Measurements from ENCODE around the gene PAPLN. TPM values are rescaled to one million over a fixed set of nuclear protein-coding genes. Genes with fewer than 3 reads are reported as not detected.

The PAPLN gene, protein sequence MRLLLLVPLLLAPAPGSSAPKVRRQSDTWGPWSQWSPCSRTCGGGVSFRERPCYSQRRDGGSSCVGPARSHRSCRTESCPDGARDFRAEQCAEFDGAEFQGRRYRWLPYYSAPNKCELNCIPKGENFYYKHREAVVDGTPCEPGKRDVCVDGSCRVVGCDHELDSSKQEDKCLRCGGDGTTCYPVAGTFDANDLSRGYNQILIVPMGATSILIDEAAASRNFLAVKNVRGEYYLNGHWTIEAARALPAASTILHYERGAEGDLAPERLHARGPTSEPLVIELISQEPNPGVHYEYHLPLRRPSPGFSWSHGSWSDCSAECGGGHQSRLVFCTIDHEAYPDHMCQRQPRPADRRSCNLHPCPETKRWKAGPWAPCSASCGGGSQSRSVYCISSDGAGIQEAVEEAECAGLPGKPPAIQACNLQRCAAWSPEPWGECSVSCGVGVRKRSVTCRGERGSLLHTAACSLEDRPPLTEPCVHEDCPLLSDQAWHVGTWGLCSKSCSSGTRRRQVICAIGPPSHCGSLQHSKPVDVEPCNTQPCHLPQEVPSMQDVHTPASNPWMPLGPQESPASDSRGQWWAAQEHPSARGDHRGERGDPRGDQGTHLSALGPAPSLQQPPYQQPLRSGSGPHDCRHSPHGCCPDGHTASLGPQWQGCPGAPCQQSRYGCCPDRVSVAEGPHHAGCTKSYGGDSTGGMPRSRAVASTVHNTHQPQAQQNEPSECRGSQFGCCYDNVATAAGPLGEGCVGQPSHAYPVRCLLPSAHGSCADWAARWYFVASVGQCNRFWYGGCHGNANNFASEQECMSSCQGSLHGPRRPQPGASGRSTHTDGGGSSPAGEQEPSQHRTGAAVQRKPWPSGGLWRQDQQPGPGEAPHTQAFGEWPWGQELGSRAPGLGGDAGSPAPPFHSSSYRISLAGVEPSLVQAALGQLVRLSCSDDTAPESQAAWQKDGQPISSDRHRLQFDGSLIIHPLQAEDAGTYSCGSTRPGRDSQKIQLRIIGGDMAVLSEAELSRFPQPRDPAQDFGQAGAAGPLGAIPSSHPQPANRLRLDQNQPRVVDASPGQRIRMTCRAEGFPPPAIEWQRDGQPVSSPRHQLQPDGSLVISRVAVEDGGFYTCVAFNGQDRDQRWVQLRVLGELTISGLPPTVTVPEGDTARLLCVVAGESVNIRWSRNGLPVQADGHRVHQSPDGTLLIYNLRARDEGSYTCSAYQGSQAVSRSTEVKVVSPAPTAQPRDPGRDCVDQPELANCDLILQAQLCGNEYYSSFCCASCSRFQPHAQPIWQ
- total RNA-seq (2016; rRNA removed; fragmentation: Illumina TruSeq; extraction: Trizol): not detected in 2 replicates
- total RNA-seq (2016; cell fraction: cytosol; rRNA removed; fragmentation: Illumina TruSeq; extraction: Trizol; ENCODE audit: low read depth): not detected in 2 replicates
- total RNA-seq (2016; cell fraction: insoluble cytoplasmic fraction; rRNA removed; fragmentation: Illumina TruSeq; extraction: Trizol): not detected in 2 replicates
- not detected in 2 replicates for total RNA-seq (2016; cell fraction: membrane; rRNA removed; fragmentation: Illumina TruSeq; extraction: Trizol)
- total RNA-seq (2016; cell fraction: nucleus; rRNA removed; fragmentation: Illumina TruSeq; extraction: Trizol): not detected in 2 replicates
- not detected in 2 replicates for polyA plus RNA-seq (2011; rRNA removed)
- 0.01 TPM in 1 of 2 replicates, not detected in the other for polyA plus RNA-seq (2011; cell fraction: cytosol; rRNA removed)
- 0.05 TPM in 1 of 2 replicates, not detected in the other for polyA plus RNA-seq (2011; cell fraction: nucleus; rRNA removed)
- polyA plus RNA-seq (2012): 0.07 and 0.28 TPM in 2 replicates
- not detected in 2 replicates for polyA plus RNA-seq (2016; cell fraction: cytosol; fragmentation: Illumina TruSeq; extraction: Trizol; ENCODE audit: low read depth)
- polyA plus RNA-seq (2016; cell fraction: insoluble cytoplasmic fraction; fragmentation: Illumina TruSeq; extraction: Trizol; ENCODE audit: low read depth): not detected in 2 replicates
- polyA plus RNA-seq (2016; cell fraction: membrane; fragmentation: Illumina TruSeq; extraction: Trizol; ENCODE audit: low read depth): not detected in 2 replicates
- polyA plus RNA-seq (2016; cell fraction: nucleus; fragmentation: Illumina TruSeq; extraction: Trizol; ENCODE audit: insufficient read depth, low read depth): not detected in 2 replicates
- 4.1 TPM in 1 of 2 replicates, not detected in the other for polyA minus RNA-seq (2011; rRNA and poly(A)+ RNA removed; ENCODE audit: low replicate concordance)
- not detected in 2 replicates for polyA minus RNA-seq (2011; cell fraction: cytosol; rRNA and poly(A)+ RNA removed)
- not detected in 2 replicates for polyA minus RNA-seq (2011; cell fraction: nucleus; rRNA and poly(A)+ RNA removed)
- Bru-seq, nascent RNA: percentile 6 among the genes with signal in this experiment
- percentile 6 among the genes with signal in this experiment for BruChase-seq, experiment 1, labeled RNA remaining after a 6-hour chase
- BruChase-seq, experiment 2, labeled RNA remaining after a 2-hour chase: percentile 14 among the genes with signal in this experiment
- long read RNA-seq, experiment 1: 0 reads
- long read RNA-seq, experiment 2: 0 reads

DNA sequence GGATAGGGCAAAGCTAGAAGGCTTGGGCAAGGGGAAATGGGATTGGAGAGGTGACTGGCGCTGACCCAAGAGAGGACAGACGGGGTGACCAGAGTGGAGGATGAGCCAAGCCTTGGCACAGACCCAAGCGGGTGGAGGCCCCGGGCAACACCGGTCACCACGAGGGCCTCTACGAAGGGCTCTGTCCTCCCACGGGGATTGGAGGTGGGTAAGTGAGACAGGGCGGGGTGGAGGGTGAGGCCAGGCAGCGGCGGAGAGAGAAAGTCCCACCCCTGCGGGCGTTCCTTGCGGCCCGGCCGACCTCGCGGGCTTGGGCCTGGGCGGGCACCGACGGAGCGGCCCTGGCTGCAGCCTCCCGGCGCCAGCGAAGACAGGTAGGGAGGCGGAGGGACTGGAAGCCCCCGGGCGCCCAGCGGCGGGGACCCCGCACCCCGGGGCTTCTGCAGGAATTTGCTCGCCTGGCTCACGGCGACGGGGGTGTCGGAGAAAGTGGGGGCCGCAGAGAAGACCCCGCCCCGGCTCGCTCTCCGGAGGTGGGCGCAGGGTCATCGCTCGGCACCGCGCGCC, at the start of gene PAPLN:
PAPLN (plus strand) TSS at position 288 of the 567 bp plus-strand sequence. CDS start 2,273 bp downstream, outside the sequence.
- no TSS peak for BruUV-seq (replicated peaks)
- Histone ChIP-seq H3K4me3 (replicated peaks in 1 of 3; ENCODE audit: insufficient read depth in 1 of 3, low read depth in 2 of 3, low read length in 3 of 3) (peak within 1 kb of the TSS; percentile 54 to 73 (median 66)), H3K9me3 (ENCODE audit: low read length) (no peaks in the 10 kb centered on the region), H3K9ac (ENCODE audit: insufficient read depth, low read depth, low read length) (peak within 1 kb of the TSS; percentile 34; the same call in 1 of the 2 replicates), H3K27ac (ENCODE audit: extremely low read length, insufficient read depth, low read length) (no peak within 1 kb of the TSS), H2AFZ (ENCODE audit: low read length) (no peak within 1 kb of the TSS), H3K4me1 (ENCODE audit: insufficient read depth, low read length) (peaks cover 37% of the 10 kb centered on the region), H3K36me3 (replicated peaks in 1 of 2; ENCODE audit: control insufficient read depth in 1 of 2, insufficient read depth in 2 of 2, low read length in 2 of 2) (no peaks in the 10 kb centered on the region), H3K4me2 (ENCODE audit: low read depth, low read length) (peak within 1 kb of the TSS; percentile 92), H4K20me1 (ENCODE audit: insufficient read depth, low read length) (no peaks in the 10 kb centered on the region), H3K27me3 (ENCODE audit: control insufficient read depth in 1 of 2, insufficient read depth in 2 of 2, low read length in 2 of 2) (peaks cover 19 to 87% of the 10 kb centered on the region in 2 experiments), H3K79me2 (ENCODE audit: insufficient read depth, low read length) (no peaks in the 10 kb centered on the region)
- no peak for FAIRE-seq
- DNase-seq (ENCODE audit: low spot score): no peak
- ATAC-seq: no peak
- intact Hi-C loops (cut with micrococcal nuclease; ENCODE audit: unreplicated experiment) (loop anchor here (10.0 kb wide), 1 partner anchor 47 kb away; no protein-coding TSS in a partner anchor), in situ Hi-C loops (cut with HindIII; ENCODE audit: extremely low pct_ligation_motif_present, low pct_unique_long_range_greater_than_20kb) (no loop called here)
- 62% methylated on average over 22 of the region's 48 CpGs for WGBS (ENCODE audit: low lambda C conversion rate)
- ChIA-PET CTCF (ENCODE audit: low intra/inter-chr PET ratio, low total read pairs) (no interaction called here), POLR2A (no interaction called here)
- no peak for TF ChIP-seq ZNF589 (CRISPR knock-in tag; conservative IDR thresholded peaks at IDR 0.05)
- no peak for TF ChIP-seq ZNF20 (CRISPR knock-in tag; IDR thresholded peaks at IDR 0.05)
- TF ChIP-seq KDM5A (IDR thresholded peaks at IDR 0.05; ENCODE audit: borderline replicate concordance, low read length): no peak
